LoVo (cell line): Measurements from ENCODE around the gene SLC2A10.
A peak's percentile ranks its signal among the peaks of the same experiment; 100 is the strongest.
"Not testable (repeated sequence)": the region's sequence is repeated elsewhere in the genome, so short reads cannot be mapped to it uniquely, and the experiment has no call there.

Experiments used
- DNase-seq: peaks from one replicate; pipeline ENCODE4 v3.0.0-alpha.2; 2016; ENCODE audit warnings: low spot score

SLC2A10 gene

GRCh38 chr20:46709459-46710152 is at the start of gene SLC2A10:
SLC2A10 (plus strand) TSS chr20:46709649; CDS start chr20:46709737, 88 bp downstream.
- DNase-seq: no peak

GRCh38 chr20:46660487-46660886 is 49.0 kb upstream of the SLC2A10 start:
- no peak for DNase-seq

- no peak for DNase-seq
These were observed 47.8 kb upstream of the SLC2A10 start for GRCh38 chr20:46661659-46662058.

GRCh38 chr20:46663531-46663930 is 45.9 kb upstream of the SLC2A10 start:
- DNase-seq: no peak

GRCh38 chr20:46665602-46666001 is 43.8 kb upstream of the SLC2A10 start:
- no peak for DNase-seq

- DNase-seq: no peak
These were observed 43.1 kb upstream of the SLC2A10 start for GRCh38 chr20:46666306-46666705.

- DNase-seq: no peak
These were observed 42.5 kb upstream of the SLC2A10 start for GRCh38 chr20:46666818-46667515.

GRCh38 chr20:46670228-46670584 is 39.2 kb upstream of the SLC2A10 start:
- DNase-seq: no peak

GRCh38 chr20:46670585-46671584 is 38.6 kb upstream of the SLC2A10 start:
- DNase-seq: no peak

- no peak for DNase-seq
These were observed 37.4 kb upstream of the SLC2A10 start for GRCh38 chr20:46671866-46672542.

- DNase-seq: no peak
These were observed 36.8 kb upstream of the SLC2A10 start for GRCh38 chr20:46672543-46673148.

GRCh38 chr20:46673394-46674252 is 35.8 kb upstream of the SLC2A10 start:
- DNase-seq: no peak

- no peak for DNase-seq
These were observed 35.0 kb upstream of the SLC2A10 start for GRCh38 chr20:46674253-46675083.

GRCh38 chr20:46676649-46677316 is 32.7 kb upstream of the SLC2A10 start:
- DNase-seq: not testable (repeated sequence)

GRCh38 chr20:46677608-46678007 is 31.8 kb upstream of the SLC2A10 start:
- no peak for DNase-seq

GRCh38 chr20:46678516-46678915 is 30.9 kb upstream of the SLC2A10 start:
- DNase-seq: no peak

- DNase-seq: no peak
These were observed 28.8 kb upstream of the SLC2A10 start for GRCh38 chr20:46680684-46681031.

GRCh38 chr20:46681032-46681854 is 28.2 kb upstream of the SLC2A10 start:
- DNase-seq: peak; percentile 61
